Loucy (cell line): ENCODE results near the gene SYT1.

ENCODE experiments used
- EZH2phosphoT487 ChIP-seq: fragments of 200-600 bp; IDR thresholded peaks from 2 replicates; pipeline ENCODE4 v1.6.1; 2018; ENCODE audit warnings: antibody characterized with exemption, mild to moderate bottlenecking, moderate library complexity, borderline replicate concordance
- TF ChIP-seq, protein P1 (sequence below): fragments of 200-600 bp; sonication (generic); conservative IDR thresholded peaks from 2 replicates; pipeline ENCODE4 v1.5.1; 2014; ENCODE audit warnings: mild to moderate bottlenecking, antibody characterized with exemption, low read length

DNA sequence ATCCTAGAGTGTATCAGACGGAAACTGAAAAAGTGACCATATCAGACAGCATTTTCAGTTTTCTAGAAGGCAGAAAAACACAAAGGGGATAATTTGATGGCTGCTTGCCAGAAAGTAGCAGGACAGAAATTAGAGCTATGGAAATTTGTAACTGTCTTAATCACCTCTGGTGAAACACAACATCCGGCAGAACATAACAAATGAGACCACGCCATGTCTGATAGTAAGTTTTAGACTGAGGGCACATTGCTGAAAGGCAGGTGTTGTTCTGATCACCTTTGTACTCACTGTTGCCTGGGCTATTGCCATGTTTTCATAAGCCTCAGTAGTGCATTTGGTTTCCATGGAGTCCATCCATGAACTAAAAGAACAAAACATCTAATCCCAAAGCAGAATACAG lies 535.9 kb downstream of the SYT1 start:
- TF ChIP-seq, protein P1, sequence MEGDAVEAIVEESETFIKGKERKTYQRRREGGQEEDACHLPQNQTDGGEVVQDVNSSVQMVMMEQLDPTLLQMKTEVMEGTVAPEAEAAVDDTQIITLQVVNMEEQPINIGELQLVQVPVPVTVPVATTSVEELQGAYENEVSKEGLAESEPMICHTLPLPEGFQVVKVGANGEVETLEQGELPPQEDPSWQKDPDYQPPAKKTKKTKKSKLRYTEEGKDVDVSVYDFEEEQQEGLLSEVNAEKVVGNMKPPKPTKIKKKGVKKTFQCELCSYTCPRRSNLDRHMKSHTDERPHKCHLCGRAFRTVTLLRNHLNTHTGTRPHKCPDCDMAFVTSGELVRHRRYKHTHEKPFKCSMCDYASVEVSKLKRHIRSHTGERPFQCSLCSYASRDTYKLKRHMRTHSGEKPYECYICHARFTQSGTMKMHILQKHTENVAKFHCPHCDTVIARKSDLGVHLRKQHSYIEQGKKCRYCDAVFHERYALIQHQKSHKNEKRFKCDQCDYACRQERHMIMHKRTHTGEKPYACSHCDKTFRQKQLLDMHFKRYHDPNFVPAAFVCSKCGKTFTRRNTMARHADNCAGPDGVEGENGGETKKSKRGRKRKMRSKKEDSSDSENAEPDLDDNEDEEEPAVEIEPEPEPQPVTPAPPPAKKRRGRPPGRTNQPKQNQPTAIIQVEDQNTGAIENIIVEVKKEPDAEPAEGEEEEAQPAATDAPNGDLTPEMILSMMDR = no peak
- TF ChIP-seq EZH2phosphoT487 = no peak
